SIG-M5 (cell line): Measurements from ENCODE around the gene SPIN2A.
"Not testable (repeated sequence)": the region's sequence is repeated elsewhere in the genome, so short reads cannot be mapped to it uniquely, and the experiment has no call there.

ENCODE experiments used
- DNase-seq: peaks from one replicate; lab custom pipeline; 2025; lab: John Stamatoyannopoulos, UW

SPIN2A gene

DNA sequence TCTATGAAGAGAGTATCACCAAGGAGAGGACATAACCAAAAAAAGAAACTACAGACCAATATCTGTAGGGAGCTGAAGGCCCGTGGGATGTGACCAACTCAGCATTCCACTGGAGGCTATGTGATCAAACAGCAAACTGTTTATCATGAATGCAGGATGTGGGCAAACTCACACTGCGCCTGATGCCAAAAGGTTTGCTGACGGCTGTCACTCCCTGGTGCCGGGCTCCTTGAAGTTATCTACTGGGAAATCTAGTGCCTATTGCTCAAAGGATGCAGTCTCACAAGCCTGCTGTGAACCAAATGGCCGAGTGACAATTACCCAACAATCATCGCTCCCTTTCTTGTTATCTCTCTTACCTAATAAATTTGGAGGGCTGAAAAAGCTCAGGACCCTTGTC is 34.3 kb downstream of the SPIN2A start:
- DNase-seq, result not testable (repeated sequence)
